GM12878 (cell line): Measurements from ENCODE around the gene ITGB3BP. TPM values are rescaled to one million over a fixed set of nuclear protein-coding genes. Genes with fewer than 3 reads are reported as not detected.

Source experiments
- ATAC-seq: fragments of 200-7000 bp; cut with Tn5 transposase; 3 replicates; pipeline ENCODE4 v1.9.1; 2020; ENCODE audit warnings: mild to moderate bottlenecking, moderate library complexity
- BruUV-seq: library from RNA; stranded (reverse); fragments of 400-500 nt; replicated peaks from 2 replicates; lab custom pipeline; 2021; lab: Mats Ljungman, UMichigan
- CTCF ChIA-PET: fragments of 300-600 bp; sonication (Branson Sonifier 250); formaldehyde crosslinking; extraction: SDS; loops from one replicate; lab custom pipeline; 2021; ENCODE audit warnings: inconsistent platforms; lab: Yijun Ruan, JAX
- POLR2A ChIA-PET: fragments of 350-600 bp; formaldehyde crosslinking; extraction: SDS; loops from one replicate; lab custom pipeline; 2021; ENCODE audit warnings: inconsistent platforms; lab: Charles Lee
- RAD21 ChIA-PET: fragments of 300-600 bp; sonication (Branson Sonifier 250); formaldehyde crosslinking; loops from one replicate; lab custom pipeline; 2023; ENCODE audit warnings: antibody characterized with exemption; ENCODE audit not compliant: unreplicated experiment; lab: Charles Lee
- SMC1A ChIA-PET: fragments of 300-600 bp; sonication (Branson Sonifier 250); formaldehyde crosslinking; loops from one replicate; lab custom pipeline; 2023; ENCODE audit not compliant: unreplicated experiment, uncharacterized antibody; lab: Charles Lee
- DNase-seq: peaks from one replicate; pipeline ENCODE4 v3.0.0-alpha.2; 2011; ENCODE audit warnings: low read depth, low spot score
- FAIRE-seq: peaks from 3 replicates; lab custom pipeline; 2011; peaks lifted over from hg19 to GRCh38; lab: Jason Lieb, UNC
- H2AFZ ChIP-seq: 2 replicates; pipeline ENCODE4 v1.6.0; 2011; ENCODE audit warnings: low read depth, low read length, control low read depth; ENCODE audit not compliant: control insufficient read depth
- H3K27ac ChIP-seq: 2 replicates; pipeline ENCODE4 v1.5.1; 2011; ENCODE audit warnings: control low read depth; ENCODE audit not compliant: control insufficient read depth, insufficient read depth
- H3K27me3 ChIP-seq, 2 experiments: replicated peaks in 1 of 2; 2 replicates each; pipeline versions ENCODE4 v1.6.0 to v1.6.1; 2011; ENCODE audit warnings: low read length in 1 of 2; ENCODE audit not compliant: control insufficient read depth in 2 of 2, insufficient read depth in 2 of 2
- H3K36me3 ChIP-seq, 2 experiments: 2 replicates each; pipeline ENCODE4 v1.5.1; 2011; ENCODE audit warnings: low read length in 1 of 2; ENCODE audit not compliant: control insufficient read depth in 2 of 2, insufficient read depth in 2 of 2
- H3K4me1 ChIP-seq: 2 replicates; pipeline ENCODE4 v1.6.1; 2011; ENCODE audit warnings: mild to moderate bottlenecking, low read length, moderate library complexity, mixed read lengths; ENCODE audit not compliant: control insufficient read depth, insufficient read depth
- H3K4me2 ChIP-seq: 2 replicates; pipeline ENCODE4 v1.6.0; 2011; ENCODE audit warnings: control low read depth; ENCODE audit not compliant: control insufficient read depth, insufficient read depth
- H3K4me3 ChIP-seq: fragments of 200-600 bp; sonication (generic); 2 replicates; pipeline ENCODE4 v1.5.1; 2016
- H3K79me2 ChIP-seq: 2 replicates; pipeline ENCODE4 v1.6.0; 2011; ENCODE audit warnings: low read length; ENCODE audit not compliant: control insufficient read depth, insufficient read depth
- H3K9ac ChIP-seq: 2 replicates; pipeline ENCODE4 v1.8.0; 2011; ENCODE audit warnings: low read length, control low read depth, mixed read lengths; ENCODE audit not compliant: control insufficient read depth, insufficient read depth
- H3K9me3 ChIP-seq: replicated peaks from 3 replicates; pipeline ENCODE4 v1.5.1; 2011; ENCODE audit warnings: mild to moderate bottlenecking, low read length; ENCODE audit not compliant: control insufficient read depth, insufficient read depth
- H4K20me1 ChIP-seq: 2 replicates; pipeline ENCODE4 v1.6.0; 2011; ENCODE audit not compliant: control insufficient read depth, insufficient read depth
- CHD2 ChIP-seq: IDR thresholded peaks from 2 replicates; pipeline ENCODE4 v1.6.1; 2011; ENCODE audit warnings: low read depth, low read length, improper control_type of control experiment, borderline replicate concordance
- JUNB ChIP-seq: IDR thresholded peaks from 2 replicates; pipeline ENCODE4 v1.6.1; 2016; ENCODE audit warnings: antibody characterized with exemption, mild to moderate bottlenecking
- MTA3 ChIP-seq: IDR thresholded peaks from 2 replicates; pipeline ENCODE4 v1.6.1; 2012; ENCODE audit warnings: low read length, inconsistent platforms, borderline replicate concordance
- PAX5 ChIP-seq: IDR thresholded peaks from 2 replicates; pipeline ENCODE4 v1.6.1; 2011; ENCODE audit warnings: low read depth, low read length, borderline replicate concordance
- TAF1 ChIP-seq: IDR thresholded peaks from 2 replicates; pipeline ENCODE4 v1.6.1; 2011; ENCODE audit warnings: mild to moderate bottlenecking, low read depth, low read length, borderline replicate concordance
- ZBTB33 ChIP-seq: fragments of 450-650 bp; IDR thresholded peaks from 2 replicates; pipeline ENCODE4 v1.6.1; 2017; ENCODE audit warnings: mild to moderate bottlenecking
- ZNF217 ChIP-seq: fragments of 450-650 bp; IDR thresholded peaks from 2 replicates; pipeline ENCODE4 v1.6.1; 2017; ENCODE audit warnings: antibody characterized with exemption, mild to moderate bottlenecking
- ZNF274 ChIP-seq: IDR thresholded peaks from one replicate; pipeline ENCODE4 v1.8.0; 2011; ENCODE audit not compliant: insufficient read length, insufficient read depth
- WGBS: methylation state at CpG from one replicate; pipeline ENCODE4 v1.1.6; 2016; ENCODE audit warnings: low lambda C conversion rate; ENCODE audit not compliant: insufficient replicate concordance, insufficient coverage; ENCODE audit errors: missing lambda C conversion rate; 5-methylcytosine and 5-hydroxymethylcytosine counted together
- in situ Hi-C: fragments of 300-500 bp; cut with MboI; formaldehyde crosslinking; loops from 9 replicates; pipeline ENCODE4 v1.14.3; 2018; ENCODE audit warnings: mixed read lengths
- intact Hi-C: fragments of 100-400 bp; cut with micrococcal nuclease; formaldehyde crosslinking; loops from one replicate; pipeline ENCODE4 v1.14.2; 2022; ENCODE audit not compliant: unreplicated experiment
- polyA plus RNA-seq, 11 experiments: library from polyadenylated mRNA; depleted of rRNA in 4 of 11; unstranded in 6 of 11; stranded (reverse) in 5 of 11; fragments of >200 nt; fragmentation: Nextera tagmentation in 4 of 11; fragmentation: Illumina TruSeq in 1 of 11; extraction: Ambion mirVana in 4 of 11; extraction: Trizol in 1 of 11; gene quantifications; 1 replicate in 1 of 11; 2 replicates in 10 of 11; pipeline versions ENCODE4 v1.2.1 to v1.2.3, GENCODE V29; 2011 to 2016; ENCODE audit warnings: inconsistent platforms in 2 of 11, missing spikeins in 2 of 11, low read depth in 1 of 11
- total RNA-seq, 4 experiments: library from RNA; depleted of rRNA in 3 of 4; stranded (reverse); fragments of >200 nt in 3 of 4; fragmentation: Illumina TruSeq in 1 of 4; extraction: Trizol in 1 of 4; gene quantifications; 2 replicates each; pipeline versions ENCODE4 v1.2.1 to v1.2.3, GENCODE V29; 2013 to 2021
- TF ChIP-seq, protein P1 (sequence below): IDR thresholded peaks from 2 replicates; pipeline ENCODE4 v1.6.1; 2012; ENCODE audit warnings: improper control_type of control experiment, low read depth, low read length; ENCODE audit not compliant: insufficient replicate concordance

Gene ITGB3BP
- total and polyA plus RNA-seq, 10 of the 15 experiments (the other 5 are each of a cell fraction or from before 2014, with no cell fraction given) = 39.2 to 86.2 (median 61.8) TPM

DNA sequence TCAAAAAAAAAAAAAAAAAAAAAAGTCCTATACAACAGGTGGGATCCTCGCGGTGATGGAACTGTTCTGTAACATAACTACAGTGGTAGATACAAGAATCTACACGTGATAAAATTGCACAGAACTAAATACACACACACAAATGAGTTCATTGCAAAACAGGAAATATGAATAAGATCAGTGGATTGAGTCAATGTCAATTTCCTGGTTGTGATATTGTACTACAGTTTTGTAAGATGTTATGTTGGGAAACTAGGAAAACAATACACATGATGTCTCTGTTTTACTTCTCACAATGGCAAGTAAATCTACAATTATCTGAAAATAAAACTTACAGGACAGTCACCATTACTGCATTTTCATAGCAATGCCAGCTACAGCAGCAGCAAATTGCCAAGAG lies 59.8 kb downstream of the ITGB3BP start (continued):
- TF ChIP-seq, protein P1, sequence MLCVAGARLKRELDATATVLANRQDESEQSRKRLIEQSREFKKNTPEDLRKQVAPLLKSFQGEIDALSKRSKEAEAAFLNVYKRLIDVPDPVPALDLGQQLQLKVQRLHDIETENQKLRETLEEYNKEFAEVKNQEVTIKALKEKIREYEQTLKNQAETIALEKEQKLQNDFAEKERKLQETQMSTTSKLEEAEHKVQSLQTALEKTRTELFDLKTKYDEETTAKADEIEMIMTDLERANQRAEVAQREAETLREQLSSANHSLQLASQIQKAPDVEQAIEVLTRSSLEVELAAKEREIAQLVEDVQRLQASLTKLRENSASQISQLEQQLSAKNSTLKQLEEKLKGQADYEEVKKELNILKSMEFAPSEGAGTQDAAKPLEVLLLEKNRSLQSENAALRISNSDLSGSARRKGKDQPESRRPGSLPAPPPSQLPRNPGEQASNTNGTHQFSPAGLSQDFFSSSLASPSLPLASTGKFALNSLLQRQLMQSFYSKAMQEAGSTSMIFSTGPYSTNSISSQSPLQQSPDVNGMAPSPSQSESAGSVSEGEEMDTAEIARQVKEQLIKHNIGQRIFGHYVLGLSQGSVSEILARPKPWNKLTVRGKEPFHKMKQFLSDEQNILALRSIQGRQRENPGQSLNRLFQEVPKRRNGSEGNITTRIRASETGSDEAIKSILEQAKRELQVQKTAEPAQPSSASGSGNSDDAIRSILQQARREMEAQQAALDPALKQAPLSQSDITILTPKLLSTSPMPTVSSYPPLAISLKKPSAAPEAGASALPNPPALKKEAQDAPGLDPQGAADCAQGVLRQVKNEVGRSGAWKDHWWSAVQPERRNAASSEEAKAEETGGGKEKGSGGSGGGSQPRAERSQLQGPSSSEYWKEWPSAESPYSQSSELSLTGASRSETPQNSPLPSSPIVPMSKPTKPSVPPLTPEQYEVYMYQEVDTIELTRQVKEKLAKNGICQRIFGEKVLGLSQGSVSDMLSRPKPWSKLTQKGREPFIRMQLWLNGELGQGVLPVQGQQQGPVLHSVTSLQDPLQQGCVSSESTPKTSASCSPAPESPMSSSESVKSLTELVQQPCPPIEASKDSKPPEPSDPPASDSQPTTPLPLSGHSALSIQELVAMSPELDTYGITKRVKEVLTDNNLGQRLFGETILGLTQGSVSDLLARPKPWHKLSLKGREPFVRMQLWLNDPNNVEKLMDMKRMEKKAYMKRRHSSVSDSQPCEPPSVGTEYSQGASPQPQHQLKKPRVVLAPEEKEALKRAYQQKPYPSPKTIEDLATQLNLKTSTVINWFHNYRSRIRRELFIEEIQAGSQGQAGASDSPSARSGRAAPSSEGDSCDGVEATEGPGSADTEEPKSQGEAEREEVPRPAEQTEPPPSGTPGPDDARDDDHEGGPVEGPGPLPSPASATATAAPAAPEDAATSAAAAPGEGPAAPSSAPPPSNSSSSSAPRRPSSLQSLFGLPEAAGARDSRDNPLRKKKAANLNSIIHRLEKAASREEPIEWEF = no peak
- TF ChIP-seq JUNB (no peak), PAX5 (no peak), TAF1 (no peak), CHD2 (no peak), MTA3 (no peak)

DNA sequence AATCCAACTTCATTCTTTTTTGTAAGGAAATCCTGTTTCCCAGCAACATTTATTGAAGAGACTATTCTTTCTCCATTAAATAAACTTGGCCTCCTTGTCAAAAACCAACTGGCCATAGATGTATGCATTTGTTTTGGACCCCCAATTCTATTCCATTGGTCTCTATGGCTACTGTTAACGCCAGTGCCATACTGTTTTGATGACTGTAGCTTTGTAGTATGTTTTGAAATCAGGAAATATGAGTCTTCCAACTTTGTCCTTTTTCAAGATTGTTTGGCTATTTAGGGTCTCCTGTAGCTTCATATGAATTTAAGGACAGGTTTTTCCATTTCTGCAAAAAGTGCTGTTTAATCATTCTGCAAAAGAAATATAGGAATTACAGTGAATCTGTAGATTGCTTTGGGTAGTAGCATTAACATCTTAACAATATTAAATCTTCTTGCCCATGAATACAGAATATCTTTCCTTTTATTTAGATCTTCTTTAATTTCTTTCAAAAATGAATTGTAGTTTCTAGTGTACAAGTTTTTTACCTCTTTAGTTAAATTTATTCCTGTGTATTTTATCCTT lies 61.3 kb downstream of the ITGB3BP start:
- no peaks in the 10 kb centered on the region for H3K79me2 ChIP-seq
- in situ Hi-C loops = no loop called here
- H3K27me3 ChIP-seq = no peaks in the 10 kb centered on the region
- no peak overlapping the region for H3K4me2 ChIP-seq
- intact Hi-C loops = no loop called here
- FAIRE-seq (no peak), DNase-seq (no peak), ATAC-seq (no peak)
- H3K27ac ChIP-seq = no peak overlapping the region
- H3K9me3 ChIP-seq = peaks cover 3% of the 10 kb centered on the region; the same call in 2 of the 3 replicates
- CTCF ChIA-PET = no interaction called here
- H3K9ac ChIP-seq = no peak overlapping the region
- H4K20me1 ChIP-seq = no peaks in the 10 kb centered on the region
- SMC1A ChIA-PET = no interaction called here
- POLR2A ChIA-PET = interaction anchor here (0.6 to 0.7 kb wide), 2 partner anchors 40 to 131 kb away, joined by 3 to 6 read pairs; partner anchors contain the start of gene PGM1
- H3K36me3 ChIP-seq = no peaks in the 10 kb centered on the region; a peak in 1 of 4 replicates
- TF ChIP-seq ZBTB33 (peak; percentile 81), ZNF217 (peak; percentile 36; the same call in 1 of the 2 replicates), ZNF274 (no peak)
- H3K4me1 ChIP-seq = no peaks in the 10 kb centered on the region
- WGBS = 75% methylated on average over 1 of the region's 1 CpG
- RAD21 ChIA-PET = no interaction called here
- H2AFZ ChIP-seq = no peak overlapping the region
- BruUV-seq = no TSS peak
- no peak overlapping the region for H3K4me3 ChIP-seq
